GM12878 (cell line): ENCODE data around the gene HTATIP2. TPM values are rescaled to one million over a fixed set of nuclear protein-coding genes. Genes with fewer than 3 reads are reported as not detected.
A peak's percentile ranks its signal among the peaks of the same experiment; 100 is the strongest.

Experiments used
- ATAC-seq: fragments of 200-7000 bp; cut with Tn5 transposase; 3 replicates; pipeline ENCODE4 v1.9.1; 2020; ENCODE audit warnings: mild to moderate bottlenecking, moderate library complexity
- BruUV-seq: library from RNA; stranded (reverse); fragments of 400-500 nt; replicated peaks from 2 replicates; lab custom pipeline; 2021; lab: Mats Ljungman, UMichigan
- CTCF ChIA-PET: fragments of 300-600 bp; sonication (Branson Sonifier 250); formaldehyde crosslinking; extraction: SDS; loops from one replicate; lab custom pipeline; 2021; ENCODE audit warnings: inconsistent platforms; lab: Yijun Ruan, JAX
- POLR2A ChIA-PET: fragments of 350-600 bp; formaldehyde crosslinking; extraction: SDS; loops from one replicate; lab custom pipeline; 2021; ENCODE audit warnings: inconsistent platforms; lab: Charles Lee
- RAD21 ChIA-PET: fragments of 300-600 bp; sonication (Branson Sonifier 250); formaldehyde crosslinking; loops from one replicate; lab custom pipeline; 2023; ENCODE audit warnings: antibody characterized with exemption; ENCODE audit not compliant: unreplicated experiment; lab: Charles Lee
- SMC1A ChIA-PET: fragments of 300-600 bp; sonication (Branson Sonifier 250); formaldehyde crosslinking; loops from one replicate; lab custom pipeline; 2023; ENCODE audit not compliant: unreplicated experiment, uncharacterized antibody; lab: Charles Lee
- DNase-seq: peaks from one replicate; pipeline ENCODE4 v3.0.0-alpha.2; 2011; ENCODE audit warnings: low read depth, low spot score
- FAIRE-seq: peaks from 3 replicates; lab custom pipeline; 2011; peaks lifted over from hg19 to GRCh38; lab: Jason Lieb, UNC
- H2AFZ ChIP-seq: 2 replicates; pipeline ENCODE4 v1.6.0; 2011; ENCODE audit warnings: low read depth, low read length, control low read depth; ENCODE audit not compliant: control insufficient read depth
- H3K27ac ChIP-seq: 2 replicates; pipeline ENCODE4 v1.5.1; 2011; ENCODE audit warnings: control low read depth; ENCODE audit not compliant: control insufficient read depth, insufficient read depth
- H3K27me3 ChIP-seq, 2 experiments: replicated peaks in 1 of 2; 2 replicates each; pipeline versions ENCODE4 v1.6.0 to v1.6.1; 2011; ENCODE audit warnings: low read length in 1 of 2; ENCODE audit not compliant: control insufficient read depth in 2 of 2, insufficient read depth in 2 of 2
- H3K36me3 ChIP-seq, 2 experiments: 2 replicates each; pipeline ENCODE4 v1.5.1; 2011; ENCODE audit warnings: low read length in 1 of 2; ENCODE audit not compliant: control insufficient read depth in 2 of 2, insufficient read depth in 2 of 2
- H3K4me1 ChIP-seq: 2 replicates; pipeline ENCODE4 v1.6.1; 2011; ENCODE audit warnings: mild to moderate bottlenecking, low read length, moderate library complexity, mixed read lengths; ENCODE audit not compliant: control insufficient read depth, insufficient read depth
- H3K4me2 ChIP-seq: 2 replicates; pipeline ENCODE4 v1.6.0; 2011; ENCODE audit warnings: control low read depth; ENCODE audit not compliant: control insufficient read depth, insufficient read depth
- H3K4me3 ChIP-seq: fragments of 200-600 bp; sonication (generic); 2 replicates; pipeline ENCODE4 v1.5.1; 2016
- H3K79me2 ChIP-seq: 2 replicates; pipeline ENCODE4 v1.6.0; 2011; ENCODE audit warnings: low read length; ENCODE audit not compliant: control insufficient read depth, insufficient read depth
- H3K9ac ChIP-seq: 2 replicates; pipeline ENCODE4 v1.8.0; 2011; ENCODE audit warnings: low read length, control low read depth, mixed read lengths; ENCODE audit not compliant: control insufficient read depth, insufficient read depth
- H3K9me3 ChIP-seq: replicated peaks from 3 replicates; pipeline ENCODE4 v1.5.1; 2011; ENCODE audit warnings: mild to moderate bottlenecking, low read length; ENCODE audit not compliant: control insufficient read depth, insufficient read depth
- H4K20me1 ChIP-seq: 2 replicates; pipeline ENCODE4 v1.6.0; 2011; ENCODE audit not compliant: control insufficient read depth, insufficient read depth
- DPF2 ChIP-seq: fragments of 450-650 bp; IDR thresholded peaks from 2 replicates; pipeline ENCODE4 v1.6.1; 2017; ENCODE audit warnings: mild to moderate bottlenecking
- GATAD2B ChIP-seq: fragments of 450-650 bp; conservative IDR thresholded peaks from 2 replicates; pipeline ENCODE4 v1.6.1; 2017; ENCODE audit warnings: low read depth, mild to moderate bottlenecking, moderate library complexity
- HDAC2 ChIP-seq: fragments of 200-600 bp; sonication (generic); IDR thresholded peaks from 2 replicates; pipeline ENCODE4 v1.6.1; 2017
- KLF5 ChIP-seq: fragments of 450-650 bp; IDR thresholded peaks from 2 replicates; pipeline ENCODE4 v1.6.1; 2014; ENCODE audit warnings: mild to moderate bottlenecking; ENCODE audit not compliant: partially characterized antibody
- MTA3 ChIP-seq: IDR thresholded peaks from 2 replicates; pipeline ENCODE4 v1.6.1; 2012; ENCODE audit warnings: low read length, inconsistent platforms, borderline replicate concordance
- NFXL1 ChIP-seq: fragments of 450-650 bp; IDR thresholded peaks from 2 replicates; pipeline ENCODE4 v1.6.1; 2017; ENCODE audit warnings: antibody characterized with exemption, mild to moderate bottlenecking, borderline replicate concordance
- RB1 ChIP-seq: fragments of 450-650 bp; formaldehyde crosslinking; IDR thresholded peaks from 2 replicates; pipeline ENCODE4 v1.6.1; 2017; ENCODE audit warnings: mild to moderate bottlenecking, borderline replicate concordance
- RELB ChIP-seq: fragments of 450-650 bp; IDR thresholded peaks from 2 replicates; pipeline ENCODE4 v1.6.1; 2017; ENCODE audit warnings: low read depth, mild to moderate bottlenecking, moderate library complexity
- SIX5 ChIP-seq: IDR thresholded peaks from 2 replicates; pipeline ENCODE4 v1.6.1; 2011; ENCODE audit warnings: mild to moderate bottlenecking, low read depth, low read length, moderate library complexity; ENCODE audit not compliant: severe bottlenecking
- TCF12 ChIP-seq: IDR thresholded peaks from 2 replicates; pipeline ENCODE4 v1.6.1; 2011; ENCODE audit warnings: low read depth, mild to moderate bottlenecking, low read length
- WRNIP1 ChIP-seq: IDR thresholded peaks from 2 replicates; pipeline ENCODE4 v1.6.1; 2011; ENCODE audit warnings: low read depth, low read length, improper control_type of control experiment, borderline replicate concordance
- WGBS: methylation state at CpG from one replicate; pipeline ENCODE4 v1.1.6; 2016; ENCODE audit warnings: low lambda C conversion rate; ENCODE audit not compliant: insufficient replicate concordance, insufficient coverage; ENCODE audit errors: missing lambda C conversion rate; 5-methylcytosine and 5-hydroxymethylcytosine counted together
- in situ Hi-C: fragments of 300-500 bp; cut with MboI; formaldehyde crosslinking; loops from 9 replicates; pipeline ENCODE4 v1.14.3; 2018; ENCODE audit warnings: mixed read lengths
- intact Hi-C: fragments of 100-400 bp; cut with micrococcal nuclease; formaldehyde crosslinking; loops from one replicate; pipeline ENCODE4 v1.14.2; 2022; ENCODE audit not compliant: unreplicated experiment
- polyA plus RNA-seq, 11 experiments: library from polyadenylated mRNA; depleted of rRNA in 4 of 11; unstranded in 6 of 11; stranded (reverse) in 5 of 11; fragments of >200 nt; fragmentation: Nextera tagmentation in 4 of 11; fragmentation: Illumina TruSeq in 1 of 11; extraction: Ambion mirVana in 4 of 11; extraction: Trizol in 1 of 11; gene quantifications; 1 replicate in 1 of 11; 2 replicates in 10 of 11; pipeline versions ENCODE4 v1.2.1 to v1.2.3, GENCODE V29; 2011 to 2016; ENCODE audit warnings: inconsistent platforms in 2 of 11, missing spikeins in 2 of 11, low read depth in 1 of 11
- total RNA-seq, 4 experiments: library from RNA; depleted of rRNA in 3 of 4; stranded (reverse); fragments of >200 nt in 3 of 4; fragmentation: Illumina TruSeq in 1 of 4; extraction: Trizol in 1 of 4; gene quantifications; 2 replicates each; pipeline versions ENCODE4 v1.2.1 to v1.2.3, GENCODE V29; 2013 to 2021
- TF ChIP-seq, protein P1 (sequence below): fragments of 450-650 bp; IDR thresholded peaks from 2 replicates; pipeline ENCODE4 v1.6.1; 2014; ENCODE audit warnings: mild to moderate bottlenecking
- TF ChIP-seq, protein P2 (sequence below): IDR thresholded peaks from 2 replicates; pipeline ENCODE4 v1.6.1; 2011; ENCODE audit warnings: borderline replicate concordance, low read depth, mild to moderate bottlenecking, moderate library complexity, low read length; ENCODE audit not compliant: insufficient read depth, poor library complexity, severe bottlenecking
- TF ChIP-seq, protein P3 (sequence below): fragments of 450-650 bp; IDR thresholded peaks from 2 replicates; pipeline ENCODE4 v1.6.1; 2018; ENCODE audit warnings: mild to moderate bottlenecking, low read depth, moderate library complexity; ENCODE audit not compliant: partially characterized antibody

Gene HTATIP2
- total and polyA plus RNA-seq, 10 of the 15 experiments (the other 5 are each of a cell fraction or from before 2014, with no cell fraction given): 25.4 to 58.5 (median 42.2) TPM

GRCh38 chr11:20388096-20389055, 24.9 kb downstream of the HTATIP2 start:
- in situ Hi-C loops: no loop called here

More at GRCh38 chr11:20388096-20389055, 24.9 kb downstream of the HTATIP2 start:
- ATAC-seq: peak; percentile 50
- H3K36me3 ChIP-seq: no peaks in the 10 kb centered on the region; a peak in 2 of 4 replicates
- 1% methylated on average over 25 of the region's 25 CpGs for WGBS
- peak overlapping the region; percentile 84 for H2AFZ ChIP-seq
- TSS peak; percentile 62 for BruUV-seq
- H4K20me1 ChIP-seq: no peaks in the 10 kb centered on the region
- H3K4me1 ChIP-seq: no peaks in the 10 kb centered on the region
- ChIA-PET POLR2A (interaction anchor here (0.9 to 1.0 kb wide), 2 partner anchors 9 to 104 kb away, joined by 3 read pairs; no protein-coding TSS in a partner anchor), RAD21 (interaction anchor here (0.9 to 1.8 kb wide), 2 partner anchors 118 to 222 kb away, joined by 4 to 7 read pairs; no protein-coding TSS in a partner anchor), SMC1A (interaction anchor here (1.0 to 3.0 kb wide), 6 partner anchors 9 to 104 kb away, joined by 3 to 17 read pairs (median 4); no protein-coding TSS in a partner anchor), CTCF (interaction anchor here (1.1 to 1.8 kb wide), 6 partner anchors 9 to 222 kb away, joined by 3 to 19 read pairs (median 6); no protein-coding TSS in a partner anchor)
- no peak for FAIRE-seq
- H3K9me3 ChIP-seq: no peaks in the 10 kb centered on the region
- DNase-seq: no peak
- TF ChIP-seq, protein P1, sequence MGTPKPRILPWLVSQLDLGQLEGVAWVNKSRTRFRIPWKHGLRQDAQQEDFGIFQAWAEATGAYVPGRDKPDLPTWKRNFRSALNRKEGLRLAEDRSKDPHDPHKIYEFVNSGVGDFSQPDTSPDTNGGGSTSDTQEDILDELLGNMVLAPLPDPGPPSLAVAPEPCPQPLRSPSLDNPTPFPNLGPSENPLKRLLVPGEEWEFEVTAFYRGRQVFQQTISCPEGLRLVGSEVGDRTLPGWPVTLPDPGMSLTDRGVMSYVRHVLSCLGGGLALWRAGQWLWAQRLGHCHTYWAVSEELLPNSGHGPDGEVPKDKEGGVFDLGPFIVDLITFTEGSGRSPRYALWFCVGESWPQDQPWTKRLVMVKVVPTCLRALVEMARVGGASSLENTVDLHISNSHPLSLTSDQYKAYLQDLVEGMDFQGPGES: 0 out of 2 replicates have a peak, but pooled peaks have one; percentile 3
- no peak for TF ChIP-seq DPF2
- no peak for TF ChIP-seq MTA3
- TF ChIP-seq, protein P2, sequence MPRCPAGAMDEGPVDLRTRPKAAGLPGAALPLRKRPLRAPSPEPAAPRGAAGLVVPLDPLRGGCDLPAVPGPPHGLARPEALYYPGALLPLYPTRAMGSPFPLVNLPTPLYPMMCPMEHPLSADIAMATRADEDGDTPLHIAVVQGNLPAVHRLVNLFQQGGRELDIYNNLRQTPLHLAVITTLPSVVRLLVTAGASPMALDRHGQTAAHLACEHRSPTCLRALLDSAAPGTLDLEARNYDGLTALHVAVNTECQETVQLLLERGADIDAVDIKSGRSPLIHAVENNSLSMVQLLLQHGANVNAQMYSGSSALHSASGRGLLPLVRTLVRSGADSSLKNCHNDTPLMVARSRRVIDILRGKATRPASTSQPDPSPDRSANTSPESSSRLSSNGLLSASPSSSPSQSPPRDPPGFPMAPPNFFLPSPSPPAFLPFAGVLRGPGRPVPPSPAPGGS: no peak
- TF ChIP-seq NFXL1: no peak
- no peak for TF ChIP-seq WRNIP1
- TF ChIP-seq RELB: no peak
- TF ChIP-seq KLF5: no peak
- TF ChIP-seq GATAD2B: no peak
- no peak for TF ChIP-seq TCF12
- TF ChIP-seq RB1: 0 out of 2 replicates have a peak, but pooled peaks have one; percentile 5
- no peak for TF ChIP-seq SIX5
- no peak for TF ChIP-seq HDAC2
- TF ChIP-seq, protein P3, sequence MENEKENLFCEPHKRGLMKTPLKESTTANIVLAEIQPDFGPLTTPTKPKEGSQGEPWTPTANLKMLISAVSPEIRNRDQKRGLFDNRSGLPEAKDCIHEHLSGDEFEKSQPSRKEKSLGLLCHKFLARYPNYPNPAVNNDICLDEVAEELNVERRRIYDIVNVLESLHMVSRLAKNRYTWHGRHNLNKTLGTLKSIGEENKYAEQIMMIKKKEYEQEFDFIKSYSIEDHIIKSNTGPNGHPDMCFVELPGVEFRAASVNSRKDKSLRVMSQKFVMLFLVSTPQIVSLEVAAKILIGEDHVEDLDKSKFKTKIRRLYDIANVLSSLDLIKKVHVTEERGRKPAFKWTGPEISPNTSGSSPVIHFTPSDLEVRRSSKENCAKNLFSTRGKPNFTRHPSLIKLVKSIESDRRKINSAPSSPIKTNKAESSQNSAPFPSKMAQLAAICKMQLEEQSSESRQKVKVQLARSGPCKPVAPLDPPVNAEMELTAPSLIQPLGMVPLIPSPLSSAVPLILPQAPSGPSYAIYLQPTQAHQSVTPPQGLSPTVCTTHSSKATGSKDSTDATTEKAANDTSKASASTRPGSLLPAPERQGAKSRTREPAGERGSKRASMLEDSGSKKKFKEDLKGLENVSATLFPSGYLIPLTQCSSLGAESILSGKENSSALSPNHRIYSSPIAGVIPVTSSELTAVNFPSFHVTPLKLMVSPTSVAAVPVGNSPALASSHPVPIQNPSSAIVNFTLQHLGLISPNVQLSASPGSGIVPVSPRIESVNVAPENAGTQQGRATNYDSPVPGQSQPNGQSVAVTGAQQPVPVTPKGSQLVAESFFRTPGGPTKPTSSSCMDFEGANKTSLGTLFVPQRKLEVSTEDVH: no peak
- peaks cover 22% of the 10 kb centered on the region for H3K79me2 ChIP-seq
- H3K4me2 ChIP-seq: peak overlapping the region; percentile 91
- intact Hi-C loops: no loop called here
- peak overlapping the region; percentile 82 for H3K4me3 ChIP-seq
- H3K27ac ChIP-seq: peak overlapping the region; percentile 96
- H3K27me3 ChIP-seq: no peaks in the 10 kb centered on the region
- peak overlapping the region; percentile 82 for H3K9ac ChIP-seq
